ENCODE data around the gene MEGF6.

The MEGF6 gene

GRCh38 chr1:3440300-3440681 is 171.0 kb downstream of the MEGF6 start:
- H3K4me3 ChIP-seq (replicated peaks in 1 of 2; ENCODE audit: low read depth in 2 of 2, low read length in 2 of 2) = no peak overlapping the region
- TF ChIP-seq, protein P1, sequence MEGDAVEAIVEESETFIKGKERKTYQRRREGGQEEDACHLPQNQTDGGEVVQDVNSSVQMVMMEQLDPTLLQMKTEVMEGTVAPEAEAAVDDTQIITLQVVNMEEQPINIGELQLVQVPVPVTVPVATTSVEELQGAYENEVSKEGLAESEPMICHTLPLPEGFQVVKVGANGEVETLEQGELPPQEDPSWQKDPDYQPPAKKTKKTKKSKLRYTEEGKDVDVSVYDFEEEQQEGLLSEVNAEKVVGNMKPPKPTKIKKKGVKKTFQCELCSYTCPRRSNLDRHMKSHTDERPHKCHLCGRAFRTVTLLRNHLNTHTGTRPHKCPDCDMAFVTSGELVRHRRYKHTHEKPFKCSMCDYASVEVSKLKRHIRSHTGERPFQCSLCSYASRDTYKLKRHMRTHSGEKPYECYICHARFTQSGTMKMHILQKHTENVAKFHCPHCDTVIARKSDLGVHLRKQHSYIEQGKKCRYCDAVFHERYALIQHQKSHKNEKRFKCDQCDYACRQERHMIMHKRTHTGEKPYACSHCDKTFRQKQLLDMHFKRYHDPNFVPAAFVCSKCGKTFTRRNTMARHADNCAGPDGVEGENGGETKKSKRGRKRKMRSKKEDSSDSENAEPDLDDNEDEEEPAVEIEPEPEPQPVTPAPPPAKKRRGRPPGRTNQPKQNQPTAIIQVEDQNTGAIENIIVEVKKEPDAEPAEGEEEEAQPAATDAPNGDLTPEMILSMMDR (IDR thresholded peaks at IDR 0.05; ENCODE audit: low read depth, low read length) = no peak
- no peak for DNase-seq (ENCODE audit: low read depth in 2 of 2)
